NCI-H1105 treated with DMSO at 0.1 percent for 48 hours (cell line): ENCODE results near the gene ROR2.

ENCODE experiments used
- DNase-seq: peaks from one replicate; lab custom pipeline; 2025; lab: John Stamatoyannopoulos, UW

The ROR2 gene

DNA sequence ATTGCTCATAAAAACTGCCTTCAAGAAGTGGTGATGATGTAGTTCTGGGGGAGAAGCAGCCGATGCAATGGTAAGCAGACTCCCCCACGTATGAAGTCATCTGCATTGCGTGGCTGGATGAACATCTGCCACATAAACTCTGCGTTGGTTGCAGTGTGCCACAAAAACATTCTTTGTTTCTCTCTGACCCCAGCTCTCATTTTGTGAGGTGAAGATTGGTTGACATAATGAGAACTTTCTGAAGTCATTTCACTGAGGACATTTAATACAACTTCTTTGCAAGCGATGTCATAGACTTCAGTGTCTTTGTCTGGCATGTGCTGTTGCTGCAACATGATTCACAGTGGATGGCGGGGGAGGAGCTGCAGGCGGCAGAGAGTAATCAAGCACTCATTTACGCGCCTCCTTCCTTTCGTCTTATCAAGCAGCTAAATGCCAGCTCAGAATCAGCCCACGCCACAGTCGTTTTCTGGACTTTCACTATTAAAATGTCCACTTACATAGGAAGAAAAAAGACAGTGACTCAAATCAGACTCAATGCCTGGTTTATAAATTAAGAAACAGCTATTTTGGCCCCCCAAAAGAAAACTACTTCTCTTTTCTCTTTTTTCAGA is 434.8 kb downstream of the ROR2 start:
- DNase-seq: no peak
